ENCODE measurements around the gene OR11A1. TPM values are rescaled to one million over a fixed set of nuclear protein-coding genes. Genes with fewer than 3 reads are reported as not detected.

OR11A1 gene
- total RNA-seq, 2 donors from 2014 or later: not detected

- ATAC-seq (ENCODE audit: insufficient number of reproducible peaks, low FRiP score, low read depth): no peak
- no peak overlapping the region for H3K4me3 ChIP-seq
These were observed 32.7 kb downstream of the OR11A1 start for GRCh38 chr6:29424168-29424567.

DNA sequence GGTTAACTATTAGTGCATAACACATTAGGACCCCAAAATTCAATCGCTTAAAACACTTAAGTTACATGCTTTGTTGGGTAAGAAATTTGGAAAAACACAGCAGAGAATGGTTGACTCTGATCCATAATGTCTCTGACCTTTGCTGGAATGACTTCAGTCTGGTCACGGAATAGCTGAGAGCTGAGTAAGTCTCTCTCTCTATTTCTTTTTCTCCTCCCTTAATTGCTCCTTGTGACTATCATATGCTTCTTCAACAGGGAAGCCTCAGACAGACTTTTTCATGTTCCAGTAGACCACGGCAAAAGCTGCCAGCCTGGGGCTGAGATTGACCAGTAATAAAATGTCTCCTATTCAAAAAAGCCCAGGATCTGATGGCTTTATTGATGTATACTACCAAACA is 37.4 kb downstream of the OR11A1 start:
- DNase-seq (ENCODE audit: low spot score) (no peak), ATAC-seq (ENCODE audit: insufficient number of reproducible peaks, low FRiP score, low read depth) (no peak)
- Histone ChIP-seq H3K4me3 (no peak overlapping the region), H3K9me3 (no peaks in the 10 kb centered on the region), H3K27me3 (replicated peaks; ENCODE audit: insufficient read depth) (no peaks in the 10 kb centered on the region), H3K4me1 (ENCODE audit: control insufficient read depth in 1 of 2, low read depth in 2 of 2) (no peaks in the 10 kb centered on the region), H3K27ac (no peak overlapping the region), H3K36me3 (no peaks in the 10 kb centered on the region)
- TF ChIP-seq CTCF (IDR thresholded peaks at IDR 0.05): no peak

More at GRCh38 chr6:29424168-29424567, 32.7 kb downstream of the OR11A1 start:
- Histone ChIP-seq H3K9me3 (no peaks in the 10 kb centered on the region), H3K36me3 (no peaks in the 10 kb centered on the region), H3K27me3 (replicated peaks; ENCODE audit: insufficient read depth) (no peaks in the 10 kb centered on the region), H3K4me1 (ENCODE audit: control insufficient read depth in 1 of 2, low read depth in 2 of 2) (no peaks in the 10 kb centered on the region), H3K27ac (no peak overlapping the region)
- no peak for DNase-seq (ENCODE audit: low spot score)
- no peak for TF ChIP-seq CTCF (IDR thresholded peaks at IDR 0.05)

DNA sequence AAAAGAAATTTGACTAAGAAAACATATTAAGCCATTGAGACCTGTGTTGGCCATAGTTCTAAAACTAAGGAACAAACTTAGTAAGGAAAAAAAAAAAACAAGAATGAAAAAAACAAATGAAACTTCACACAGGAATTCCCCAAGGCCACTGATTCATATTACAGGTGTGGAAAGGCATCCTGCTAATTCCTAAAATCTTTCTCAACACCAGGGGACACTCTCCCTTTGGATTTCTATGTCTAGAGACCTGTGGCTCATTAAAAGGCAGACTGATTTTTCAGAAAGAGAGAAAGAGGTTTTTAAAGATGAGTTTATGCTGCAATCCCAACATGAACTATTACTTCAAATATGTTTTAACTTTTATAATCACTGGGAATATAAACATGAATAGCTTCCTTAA is 42.3 kb downstream of the OR11A1 start, which contains the start of gene OR12D1:
Gene OR12D1 (plus strand): TSS at position 341 of the 400 bp plus-strand sequence.
- no peak within 1 kb of the TSS for H3K27ac ChIP-seq
- H3K4me3 ChIP-seq: no peak within 1 kb of the TSS
- no peaks in the 10 kb centered on the region for H3K4me1 ChIP-seq (ENCODE audit: control insufficient read depth in 1 of 2, low read depth in 2 of 2)
- no peaks in the 10 kb centered on the region for H3K9me3 ChIP-seq
- no peaks in the 10 kb centered on the region for H3K27me3 ChIP-seq (replicated peaks; ENCODE audit: insufficient read depth)
- no peaks in the 10 kb centered on the region for H3K36me3 ChIP-seq
- TF ChIP-seq CTCF (IDR thresholded peaks at IDR 0.05): no peak
- ATAC-seq (ENCODE audit: insufficient number of reproducible peaks, low FRiP score, low read depth) (no peak), DNase-seq (ENCODE audit: low spot score) (no peak)

DNA sequence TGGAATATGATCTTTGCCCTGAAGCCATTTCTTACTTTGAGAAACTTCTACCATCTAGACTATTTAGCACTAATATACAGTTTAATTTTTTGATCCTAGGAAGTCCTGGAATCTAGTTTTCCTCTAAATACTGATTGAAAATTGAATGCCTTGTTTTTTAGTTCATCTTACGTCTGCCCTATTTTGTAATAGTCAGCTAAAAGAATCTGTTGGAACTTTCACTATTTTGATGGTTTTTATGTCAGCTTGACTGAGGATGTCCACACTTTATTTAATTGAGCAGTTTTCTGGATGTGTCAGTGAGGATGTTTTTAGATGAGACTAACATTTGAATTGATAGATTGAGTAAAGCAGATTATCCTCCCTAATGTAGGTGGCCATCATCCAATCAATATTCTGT is 53.1 kb downstream of the OR11A1 start:
- no peak for TF ChIP-seq CTCF (IDR thresholded peaks at IDR 0.05)
- ATAC-seq (ENCODE audit: insufficient number of reproducible peaks, low FRiP score, low read depth) (no peak), DNase-seq (ENCODE audit: low spot score) (no peak)
- Histone ChIP-seq H3K9me3 (no peaks in the 10 kb centered on the region), H3K4me3 (no peak overlapping the region), H3K27me3 (replicated peaks; ENCODE audit: insufficient read depth) (no peaks in the 10 kb centered on the region), H3K36me3 (no peaks in the 10 kb centered on the region), H3K4me1 (ENCODE audit: control insufficient read depth in 1 of 2, low read depth in 2 of 2) (no peaks in the 10 kb centered on the region), H3K27ac (no peak overlapping the region)

- no peak for ATAC-seq (ENCODE audit: insufficient number of reproducible peaks, low FRiP score, low read depth)
- no peak for DNase-seq (ENCODE audit: low spot score)
- Histone ChIP-seq H3K4me1 (ENCODE audit: control insufficient read depth in 1 of 2, low read depth in 2 of 2) (no peaks in the 10 kb centered on the region), H3K27ac (no peak overlapping the region), H3K9me3 (no peaks in the 10 kb centered on the region), H3K36me3 (no peaks in the 10 kb centered on the region), H3K27me3 (replicated peaks; ENCODE audit: insufficient read depth) (no peaks in the 10 kb centered on the region), H3K4me3 (no peak overlapping the region)
- no peak for TF ChIP-seq CTCF (IDR thresholded peaks at IDR 0.05)
These were observed 57.3 kb downstream of the OR11A1 start for GRCh38 chr6:29399525-29399924.
